H1 (cell line): ENCODE results near the gene HDAC8. TPM values are rescaled to one million over a fixed set of nuclear protein-coding genes. Genes with fewer than 3 reads are reported as not detected.
A peak's percentile ranks its signal among the peaks of the same experiment; 100 is the strongest.

Source experiments
- CTCF ChIA-PET: fragments of 300-600 bp; sonication (Branson Sonifier 250); formaldehyde crosslinking; loops from one replicate; lab custom pipeline; 2021; ENCODE audit not compliant: partially characterized antibody; lab: Charles Lee
- POLR2A ChIA-PET: fragments of 300-600 bp; sonication (Branson Sonifier 250); formaldehyde crosslinking; loops from one replicate; lab custom pipeline; 2021; ENCODE audit warnings: inconsistent platforms; ENCODE audit not compliant: partially characterized antibody; lab: Charles Lee
- DNase-seq, 2 experiments: peaks; one replicate each; pipeline versions ENCODE4 v3.0.0 to v3.0.0-alpha.2; 2010 to 2022; ENCODE audit warnings: low spot score in 2 of 2, low read depth in 1 of 2, mixed read lengths in 1 of 2
- FAIRE-seq: peaks from 2 replicates; lab custom pipeline; 2011; peaks lifted over from hg19 to GRCh38; lab: Jason Lieb, UNC
- H2AFZ ChIP-seq: 2 replicates; pipeline ENCODE4 v1.8.1; 2012; ENCODE audit warnings: low read length, inconsistent platforms
- H2AK5ac ChIP-seq: 2 replicates; pipeline ENCODE4 v1.6.1; 2013; ENCODE audit warnings: low read depth, low read length
- H2BK120ac ChIP-seq: replicated peaks from 2 replicates; pipeline ENCODE3; 2013; ENCODE audit warnings: low read depth, low read length, inconsistent platforms
- H2BK12ac ChIP-seq: 2 replicates; pipeline ENCODE4 v1.6.1; 2013; ENCODE audit warnings: low read depth, low read length
- H2BK15ac ChIP-seq: 2 replicates; pipeline ENCODE4 v1.6.1; 2013; ENCODE audit warnings: low read length
- H2BK20ac ChIP-seq: 2 replicates; pipeline ENCODE4 v1.6.1; 2013; ENCODE audit warnings: low read length
- H2BK5ac ChIP-seq: 2 replicates; pipeline ENCODE4 v1.6.1; 2013; ENCODE audit warnings: low read depth, low read length
- H3K14ac ChIP-seq: 2 replicates; pipeline ENCODE4 v1.6.1; 2013; ENCODE audit warnings: inconsistent platforms; ENCODE audit not compliant: insufficient read length
- H3K18ac ChIP-seq: 2 replicates; pipeline ENCODE4 v1.6.1; 2013; ENCODE audit warnings: low read length; ENCODE audit errors: extremely low read depth
- H3K23ac ChIP-seq: 2 replicates; pipeline ENCODE4 v1.6.1; 2013; ENCODE audit warnings: inconsistent platforms; ENCODE audit not compliant: insufficient read length
- H3K23me2 ChIP-seq: 2 replicates; pipeline ENCODE4 v1.6.1; 2013; ENCODE audit warnings: low read depth, low read length
- H3K27ac ChIP-seq: 2 replicates; pipeline ENCODE4 v1.6.1; 2011; ENCODE audit warnings: low read depth, low read length, inconsistent platforms
- H3K27me3 ChIP-seq, 4 experiments: replicated peaks in 1 of 4; 1 replicate in 1 of 4; 2 replicates in 3 of 4; pipeline versions ENCODE4 v1.6.1 to v1.8.1; 2011 to 2013; ENCODE audit warnings: low read length in 3 of 4, mild to moderate bottlenecking in 3 of 4, inconsistent platforms in 2 of 4, mixed read lengths in 2 of 4, moderate library complexity in 1 of 4; ENCODE audit not compliant: control insufficient read depth in 3 of 4, insufficient read depth in 3 of 4; ENCODE audit errors: extremely low read depth in 1 of 4
- H3K36me3 ChIP-seq, 4 experiments: 2 replicates each; pipeline versions ENCODE4 v1.6.1 to v1.8.1; 2011 to 2013; ENCODE audit warnings: mild to moderate bottlenecking in 4 of 4, low read length in 3 of 4, moderate library complexity in 2 of 4, control low read depth in 1 of 4, inconsistent platforms in 1 of 4; ENCODE audit not compliant: insufficient read depth in 4 of 4, control insufficient read depth in 2 of 4
- H3K4ac ChIP-seq: replicated peaks from 2 replicates; pipeline ENCODE3; 2013; ENCODE audit warnings: low read length, low read depth, mixed read lengths, inconsistent platforms; ENCODE audit not compliant: insufficient read length
- H3K4me1 ChIP-seq, 4 experiments: replicated peaks in 1 of 4; 1 replicate in 1 of 4; 2 replicates in 3 of 4; pipeline versions ENCODE4 v1.6.1 to v1.8.1; 2011 to 2013; ENCODE audit warnings: low read length in 3 of 4, inconsistent platforms in 2 of 4, mixed read lengths in 1 of 4; ENCODE audit not compliant: insufficient read depth in 4 of 4, control insufficient read depth in 3 of 4
- H3K4me2 ChIP-seq, 2 experiments: 2 replicates each; pipeline versions ENCODE4 v1.6.1 to v1.8.1; 2011 to 2013; ENCODE audit warnings: low read depth in 2 of 2, low read length in 2 of 2, control low read depth in 1 of 2, inconsistent platforms in 1 of 2, mild to moderate bottlenecking in 1 of 2; ENCODE audit not compliant: insufficient read depth in 1 of 2
- H3K4me3 ChIP-seq, 4 experiments: fragments of 200-600, 300-600 bp in 1 of 4; sonication (generic), shearing (Covaris generic), sonication (Bioruptor Twin) in 1 of 4; 2 replicates each; pipeline versions ENCODE4 v1.5.1 to v1.8.1; 2011 to 2016; ENCODE audit warnings: low read length in 4 of 4, low read depth in 3 of 4, control low read depth in 2 of 4, inconsistent platforms in 2 of 4, mild to moderate bottlenecking in 2 of 4, mixed read lengths in 1 of 4, moderate library complexity in 1 of 4; ENCODE audit not compliant: insufficient read depth in 2 of 4; ENCODE audit errors: extremely low read depth in 1 of 4
- H3K56ac ChIP-seq: replicated peaks from 2 replicates; pipeline ENCODE3; 2013; ENCODE audit warnings: low read depth, mild to moderate bottlenecking, mixed read lengths, low read length, inconsistent platforms; ENCODE audit not compliant: insufficient read length
- H3K79me1 ChIP-seq: 2 replicates; pipeline ENCODE4 v1.6.1; 2013; ENCODE audit warnings: low read depth, low read length, control low read depth
- H3K79me2 ChIP-seq, 2 experiments: 2 replicates each; pipeline versions ENCODE4 v1.6.1 to v1.8.1; 2012 to 2013; ENCODE audit warnings: low read length in 2 of 2, mild to moderate bottlenecking in 2 of 2, inconsistent platforms in 1 of 2; ENCODE audit not compliant: insufficient read depth in 2 of 2, control insufficient read depth in 1 of 2
- H3K9ac ChIP-seq, 4 experiments: replicated peaks in 1 of 4; 1 replicate in 1 of 4; 2 replicates in 3 of 4; pipeline versions ENCODE4 v1.6.1 to v1.8.1; 2011 to 2013; ENCODE audit warnings: low read depth in 3 of 4, low read length in 3 of 4, control low read depth in 2 of 4, mild to moderate bottlenecking in 2 of 4, moderate library complexity in 2 of 4, inconsistent platforms in 1 of 4; ENCODE audit errors: extremely low read depth in 1 of 4
- H3K9me3 ChIP-seq, 2 experiments: 2 replicates each; pipeline versions ENCODE4 v1.6.1 to v1.8.1; 2012 to 2013; ENCODE audit warnings: mild to moderate bottlenecking in 2 of 2, moderate library complexity in 2 of 2, control low read depth in 1 of 2, inconsistent platforms in 1 of 2, low read depth in 1 of 2, low read length in 1 of 2, mixed read lengths in 1 of 2; ENCODE audit not compliant: insufficient read depth in 2 of 2
- H4K20me1 ChIP-seq, 2 experiments: replicated peaks in 1 of 2; 2 replicates each; pipeline versions ENCODE3 to v1.8.1; 2011 to 2013; ENCODE audit warnings: inconsistent platforms in 2 of 2, low read length in 2 of 2, mild to moderate bottlenecking in 1 of 2; ENCODE audit not compliant: insufficient read depth in 2 of 2, control insufficient read depth in 1 of 2
- H4K5ac ChIP-seq: 2 replicates; pipeline ENCODE4 v1.6.1; 2013; ENCODE audit warnings: low read length, low read depth, mixed read lengths, inconsistent platforms; ENCODE audit not compliant: insufficient read length
- H4K8ac ChIP-seq: 2 replicates; pipeline ENCODE4 v1.8.0; 2013; ENCODE audit warnings: mild to moderate bottlenecking, moderate library complexity, low read length, inconsistent platforms; ENCODE audit not compliant: insufficient read depth; ENCODE audit errors: extremely low read depth
- H4K91ac ChIP-seq: replicated peaks from 2 replicates; pipeline ENCODE3; 2013; ENCODE audit warnings: low read length, mixed read lengths, inconsistent platforms; ENCODE audit not compliant: insufficient read length
- CTCF ChIP-seq, 3 experiments: IDR thresholded peaks; 1 replicate in 2 of 3; 2 replicates in 1 of 3; pipeline versions ENCODE4 v1.5.1 to v1.6.1; 2011; ENCODE audit warnings: low read length in 3 of 3, mild to moderate bottlenecking in 3 of 3, inconsistent platforms in 2 of 3, low read depth in 1 of 3, moderate library complexity in 1 of 3; ENCODE audit not compliant: insufficient read depth in 1 of 3; ENCODE audit errors: control extremely low read depth in 1 of 3
- KDM5A ChIP-seq: fragments of 200-600 bp; IDR thresholded peaks from 2 replicates; pipeline ENCODE4 v1.7.1; 2012; ENCODE audit warnings: mild to moderate bottlenecking, low read length, inconsistent platforms, mixed read lengths
- RAD21 ChIP-seq, 2 experiments: IDR thresholded peaks in 1 of 2; conservative IDR thresholded peaks in 1 of 2; 2 replicates each; pipeline ENCODE4 v1.6.1; 2011; ENCODE audit warnings: low read depth in 2 of 2, low read length in 2 of 2, improper control_type of control experiment in 1 of 2, inconsistent platforms in 1 of 2, mild to moderate bottlenecking in 1 of 2, moderate library complexity in 1 of 2
- WGBS, 2 experiments: shearing (Covaris generic) in 1 of 2; methylation state at CpG; one replicate each; pipeline versions ENCODE4 v1.1.6 to v1.1.7; 2013 to 2015; ENCODE audit warnings: low lambda C conversion rate in 2 of 2, mixed read lengths in 2 of 2, inconsistent platforms in 1 of 2, low coverage in 1 of 2, missing lambda C conversion rate in 1 of 2; ENCODE audit not compliant: insufficient replicate concordance in 2 of 2, insufficient coverage in 1 of 2, insufficient read length in 1 of 2; ENCODE audit errors: extremely low coverage in 1 of 2, missing lambda C conversion rate in 1 of 2; 5-methylcytosine and 5-hydroxymethylcytosine counted together
- polyA plus RNA-seq, 7 experiments: library from polyadenylated mRNA; depleted of rRNA in 3 of 7; stranded (reverse) in 5 of 7; unstranded in 2 of 7; fragments of >200 nt in 5 of 7; fragments of 200-250 nt in 2 of 7; gene quantifications; 1 replicate in 5 of 7; 2 replicates in 1 of 7; 4 replicates in 1 of 7; pipeline versions ENCODE4 v1.2.1 to v1.2.3, GENCODE V29; 2011 to 2013; ENCODE audit warnings: missing spikeins in 2 of 7, mixed read lengths in 2 of 7
- total RNA-seq: library from RNA; stranded (reverse); fragmentation: NEBNext Ultra II Directional; extraction: Animal tissue kit (Norgen Biotek cat#: 25700); gene quantifications from 2 replicates; pipeline ENCODE4 v1.2.1, GENCODE V29; 2021

The HDAC8 gene
- total and polyA plus RNA-seq, 2 of the 8 experiments (the other 6 are each of a cell fraction or from before 2014, with no cell fraction given) = 9.7 to 20.3 TPM

- H3K4ac ChIP-seq = no peak overlapping the region
- H3K14ac ChIP-seq = no peak overlapping the region
- H3K79me1 ChIP-seq = no peaks in the 10 kb centered on the region
- no peaks in the 10 kb centered on the region for H3K36me3 ChIP-seq
- H2AK5ac ChIP-seq = no peak overlapping the region
- WGBS, 2 experiments = 88% methylated on average over 2 of the region's 2 CpGs; no CpG with 5 or more reads in 1 of the 2 experiments
- no peak overlapping the region for H3K27ac ChIP-seq
- no peak overlapping the region for H3K4me3 ChIP-seq
- H3K27me3 ChIP-seq = no peaks in the 10 kb centered on the region
- no peak overlapping the region for H2BK120ac ChIP-seq
- FAIRE-seq = peak; percentile 88
- no peaks in the 10 kb centered on the region for H3K79me2 ChIP-seq
- no peak overlapping the region for H3K18ac ChIP-seq
- H3K4me1 ChIP-seq = no peaks in the 10 kb centered on the region
- no peaks in the 10 kb centered on the region for H3K9me3 ChIP-seq
- no peak overlapping the region for H3K4me2 ChIP-seq
- ChIA-PET POLR2A (no interaction called here), CTCF (no interaction called here)
- no peak overlapping the region for H4K5ac ChIP-seq
- H2BK15ac ChIP-seq = no peak overlapping the region
- H2BK20ac ChIP-seq = no peak overlapping the region
- H2BK5ac ChIP-seq = no peak overlapping the region
- no peaks in the 10 kb centered on the region; the same call in 1 of the 2 replicates for H3K23me2 ChIP-seq
- no peak overlapping the region for H4K91ac ChIP-seq
- no peak for TF ChIP-seq KDM5A
- peak in 1 of 3 experiments; percentile 20; a peak in 1 of 4 replicates for TF ChIP-seq CTCF (IDR thresholded peaks at IDR 0.05; ENCODE audit: control extremely low read depth in 1 of 3, insufficient read depth in 1 of 3, low read depth in 1 of 3, low read length in 3 of 3)
- peak in 1 of 2 experiments; percentile 4; a peak in 2 of 4 replicates for TF ChIP-seq RAD21 (IDR thresholded peaks at IDR 0.05 in 1 of 2, conservative IDR thresholded peaks at IDR 0.05 in 1 of 2; ENCODE audit: low read depth in 2 of 2, low read length in 2 of 2)
- no peaks in the 10 kb centered on the region for H4K20me1 ChIP-seq
- H4K8ac ChIP-seq = no peak overlapping the region
- no peak for DNase-seq
- H2BK12ac ChIP-seq = no peak overlapping the region
- H2AFZ ChIP-seq = no peak overlapping the region
- no peak overlapping the region for H3K56ac ChIP-seq
- H3K23ac ChIP-seq = no peak overlapping the region
- H3K9ac ChIP-seq = no peak overlapping the region
Measured at GRCh38 chrX:72609313-72609712, 36.7 kb upstream of the HDAC8 start.
